MM.1S (cell line): Measurements from ENCODE around the gene TMPRSS6.

ENCODE experiments used
- DNase-seq: peaks from one replicate; pipeline ENCODE4 v3.0.0-alpha.2; 2015
- H2AFZ ChIP-seq: fragments of 300-600 bp; sonication (generic); 2 replicates; pipeline ENCODE4 v1.6.0; 2016; ENCODE audit warnings: antibody characterized with exemption, low read length
- H3F3A ChIP-seq: fragments of 300-600 bp; sonication (generic); 2 replicates; pipeline ENCODE4 v1.6.1; 2016; ENCODE audit warnings: mild to moderate bottlenecking, antibody characterized with exemption, low read length, moderate library complexity, mixed read lengths; ENCODE audit not compliant: insufficient read depth
- H3K27ac ChIP-seq: fragments of 300-600 bp; sonication (generic); 2 replicates; pipeline ENCODE4 v1.5.1; 2016; ENCODE audit warnings: mild to moderate bottlenecking, low read length
- H3K27me3 ChIP-seq: fragments of 300-600 bp; sonication (generic); replicated peaks from 2 replicates; pipeline ENCODE4 v1.6.0; 2016; ENCODE audit warnings: low read length; ENCODE audit not compliant: insufficient read depth
- H3K36me3 ChIP-seq: fragments of 300-600 bp; sonication (generic); replicated peaks from 2 replicates; pipeline ENCODE4 v1.6.1; 2016; ENCODE audit warnings: mild to moderate bottlenecking, low read length, mixed read lengths; ENCODE audit not compliant: insufficient read depth
- H3K4me1 ChIP-seq: fragments of 300-600 bp; sonication (generic); 2 replicates; pipeline ENCODE4 v1.6.1; 2016; ENCODE audit warnings: low read length, mixed read lengths
- H3K4me2 ChIP-seq: fragments of 300-600 bp; sonication (generic); 2 replicates; pipeline ENCODE4 v1.6.0; 2016; ENCODE audit warnings: low read depth, low read length
- H3K4me3 ChIP-seq: fragments of 300-600 bp; sonication (generic); 2 replicates; pipeline ENCODE4 v1.5.1; 2016; ENCODE audit warnings: low read length, mixed read lengths
- H3K79me2 ChIP-seq: fragments of 300-600 bp; sonication (generic); 2 replicates; pipeline ENCODE4 v1.6.1; 2016; ENCODE audit warnings: mixed run types, low read length, mixed read lengths
- H3K9ac ChIP-seq: fragments of 300-600 bp; sonication (generic); 2 replicates; pipeline ENCODE4 v1.6.1; 2016; ENCODE audit warnings: low read length, mixed read lengths
- H3K9me2 ChIP-seq: fragments of 300-600 bp; sonication (generic); replicated peaks from 2 replicates; pipeline ENCODE4 v1.6.1; 2016; ENCODE audit warnings: mild to moderate bottlenecking, low read length, mixed read lengths; ENCODE audit not compliant: insufficient read depth
- H3K9me3 ChIP-seq: fragments of 300-600 bp; sonication (generic); replicated peaks from 2 replicates; pipeline ENCODE4 v1.6.1; 2016; ENCODE audit warnings: mild to moderate bottlenecking, low read length, mixed read lengths; ENCODE audit not compliant: insufficient read depth
- H4K20me1 ChIP-seq: fragments of 300-600 bp; sonication (generic); 2 replicates; pipeline ENCODE4 v1.6.1; 2016; ENCODE audit warnings: mild to moderate bottlenecking, low read length, moderate library complexity, mixed read lengths; ENCODE audit not compliant: insufficient read depth
- CTCF ChIP-seq: fragments of 300-600 bp; sonication (generic); IDR thresholded peaks from 2 replicates; pipeline ENCODE4 v1.5.1; 2016; ENCODE audit warnings: antibody characterized with exemption, low read length, mixed read lengths
- EZH2 ChIP-seq: fragments of 300-600 bp; sonication (generic); optimal IDR thresholded peaks from 2 replicates; pipeline ENCODE3; 2017; ENCODE audit warnings: low read depth, mild to moderate bottlenecking, antibody characterized with exemption, low read length, mixed read lengths
- EZH2phosphoT487 ChIP-seq: fragments of 300-600 bp; sonication (generic); IDR thresholded peaks from 2 replicates; pipeline ENCODE4 v1.6.1; 2018; ENCODE audit warnings: antibody characterized with exemption, low read length

The TMPRSS6 gene

GRCh38 chr22:37062702-37063381 lies 46.7 kb downstream of the TMPRSS6 start:
- no peaks in the 10 kb centered on the region for H3K9me2 ChIP-seq
- no peak for DNase-seq
- H3K9ac ChIP-seq = no peak overlapping the region
- TF ChIP-seq EZH2 (no peak), CTCF (no peak), EZH2phosphoT487 (no peak)
- no peaks in the 10 kb centered on the region for H3K36me3 ChIP-seq
- H3K9me3 ChIP-seq = no peaks in the 10 kb centered on the region
- no peaks in the 10 kb centered on the region for H4K20me1 ChIP-seq
- H3F3A ChIP-seq = no peaks in the 10 kb centered on the region
- H3K4me3 ChIP-seq = no peak overlapping the region
- no peak overlapping the region for H3K4me2 ChIP-seq
- H3K79me2 ChIP-seq = no peaks in the 10 kb centered on the region
- H3K4me1 ChIP-seq = no peaks in the 10 kb centered on the region
- H2AFZ ChIP-seq = no peak overlapping the region
- peaks cover 47% of the 10 kb centered on the region for H3K27me3 ChIP-seq
- H3K27ac ChIP-seq = no peak overlapping the region

DNA sequence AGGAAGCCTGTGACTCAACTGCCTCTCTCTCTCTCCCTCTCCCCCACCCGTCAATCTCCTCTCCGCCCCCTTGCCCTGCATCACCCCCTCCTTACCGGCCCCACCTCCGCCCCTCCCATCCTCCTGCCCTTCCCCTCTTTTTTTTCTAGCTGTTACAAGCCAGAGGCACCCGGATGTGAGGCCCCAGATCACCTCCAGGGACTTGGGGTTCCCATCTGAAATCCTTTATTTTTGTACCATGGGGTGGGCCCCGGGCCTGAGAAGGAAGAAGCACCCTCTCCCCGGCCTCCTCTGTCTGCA lies 47.2 kb downstream of the TMPRSS6 start:
- H2AFZ ChIP-seq = no peak overlapping the region
- no peak overlapping the region for H3K4me3 ChIP-seq
- H3K79me2 ChIP-seq = no peaks in the 10 kb centered on the region
- H3K4me1 ChIP-seq = no peaks in the 10 kb centered on the region
- H3K27me3 ChIP-seq = peaks cover 42% of the 10 kb centered on the region
- no peaks in the 10 kb centered on the region for H4K20me1 ChIP-seq
- no peak overlapping the region for H3K27ac ChIP-seq
- no peak for DNase-seq
- H3K9me2 ChIP-seq = no peaks in the 10 kb centered on the region
- H3K9ac ChIP-seq = no peak overlapping the region
- H3K9me3 ChIP-seq = no peaks in the 10 kb centered on the region
- H3F3A ChIP-seq = no peaks in the 10 kb centered on the region
- no peaks in the 10 kb centered on the region for H3K36me3 ChIP-seq
- no peak for TF ChIP-seq CTCF
- TF ChIP-seq EZH2 = no peak
- no peak for TF ChIP-seq EZH2phosphoT487
- H3K4me2 ChIP-seq = no peak overlapping the region

GRCh38 chr22:37061611-37062375 lies 47.7 kb downstream of the TMPRSS6 start:
- H3K27me3 ChIP-seq = peaks cover 37% of the 10 kb centered on the region
- TF ChIP-seq EZH2 (no peak), CTCF (no peak), EZH2phosphoT487 (no peak)
- no peaks in the 10 kb centered on the region for H4K20me1 ChIP-seq
- no peak overlapping the region for H3K9ac ChIP-seq
- no peak for DNase-seq
- H3K4me2 ChIP-seq = no peak overlapping the region
- H3K9me2 ChIP-seq = no peaks in the 10 kb centered on the region
- no peaks in the 10 kb centered on the region for H3K79me2 ChIP-seq
- no peaks in the 10 kb centered on the region for H3K4me1 ChIP-seq
- H2AFZ ChIP-seq = no peak overlapping the region
- no peak overlapping the region for H3K4me3 ChIP-seq
- H3K36me3 ChIP-seq = no peaks in the 10 kb centered on the region
- H3K27ac ChIP-seq = no peak overlapping the region
- no peaks in the 10 kb centered on the region for H3F3A ChIP-seq
- no peaks in the 10 kb centered on the region for H3K9me3 ChIP-seq
